DMS114 treated with DMSO at 0.1 percent for 48 hours (cell line): Measurements from ENCODE around the gene MED7.

ENCODE experiments used
- DNase-seq: peaks from one replicate; lab custom pipeline; 2025; ENCODE audit not compliant: unreplicated experiment; lab: John Stamatoyannopoulos, UW

MED7 gene

GRCh38 chr5:157107508-157107907 is 35.2 kb downstream of the MED7 start:
- DNase-seq: no peak

- DNase-seq: no peak
Measured at GRCh38 chr5:157106630-157107461, 35.8 kb downstream of the MED7 start.

DNA sequence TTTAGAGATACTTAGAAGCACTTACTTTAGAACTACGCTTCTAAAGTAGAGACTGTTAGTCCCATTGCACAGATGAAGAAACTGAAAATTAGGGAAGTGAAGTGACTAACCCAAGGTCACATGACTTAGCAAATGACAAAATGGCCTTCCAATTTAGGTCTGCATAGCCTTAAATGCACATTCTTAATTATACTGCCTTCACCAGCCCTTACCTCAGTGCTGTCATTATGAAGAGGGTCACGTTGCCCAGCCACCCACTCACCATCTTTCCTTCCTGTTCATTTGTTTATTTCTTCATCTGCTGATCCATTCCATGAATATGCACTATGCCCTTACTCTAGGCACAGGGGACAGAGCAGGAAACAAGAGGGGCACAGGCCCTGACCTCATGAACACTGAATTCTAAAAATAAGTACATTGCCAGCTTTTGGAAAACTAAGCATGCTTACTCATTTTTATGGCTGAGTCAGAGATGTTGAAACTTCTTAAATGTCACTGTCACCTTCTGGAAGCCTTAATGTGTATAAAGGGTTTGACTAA is 42.5 kb downstream of the MED7 start:
- no peak for DNase-seq

GRCh38 chr5:157088342-157088990 is 54.2 kb downstream of the MED7 start:
- no peak for DNase-seq
